A549 (cell line): ENCODE data around the gene BEAN1. TPM values are rescaled to one million over a fixed set of nuclear protein-coding genes. Genes with fewer than 3 reads are reported as not detected.

Experiments
- ATAC-seq, 2 experiments: fragments of 200-7000 bp in 1 of 2; fragments of >200 bp in 1 of 2; cut with Nextera tagmentation in 1 of 2; cut with Tn5 transposase in 1 of 2; 3 replicates each; pipeline versions ENCODE4 v1.8.0 to v1.9.1; 2018 to 2020; ENCODE audit warnings: mild to moderate bottlenecking in 1 of 2, moderate library complexity in 1 of 2
- CTCF ChIA-PET: fragments of 300-600 bp; sonication (Branson Sonifier 250); formaldehyde crosslinking; extraction: SDS; loops from one replicate; lab custom pipeline; 2021; ENCODE audit warnings: antibody characterized with exemption, inconsistent platforms; lab: Yijun Ruan, JAX
- POLR2A ChIA-PET: fragments of 350-600 bp; formaldehyde crosslinking; extraction: SDS; loops from one replicate; lab custom pipeline; 2021; ENCODE audit warnings: antibody characterized with exemption, inconsistent platforms; lab: Yijun Ruan, JAX
- DNase-seq, 2 experiments: peaks; one replicate each; pipeline versions ENCODE4 v3.0.0 to v3.0.0-alpha.2; 2011 to 2016; ENCODE audit warnings: low read depth in 1 of 2, low spot score in 1 of 2
- FAIRE-seq: peaks from 2 replicates; lab custom pipeline; 2011; peaks lifted over from hg19 to GRCh38; lab: Jason Lieb, UNC
- H3K27ac ChIP-seq, 2 experiments: fragments of >200 bp; sonication (Bioruptor Twin); formaldehyde crosslinking; 3 replicates each; pipeline ENCODE4 v1.5.1; 2016 to 2017
- H3K4me1 ChIP-seq: fragments of >200 bp; sonication (Bioruptor Twin); formaldehyde crosslinking; 3 replicates; pipeline ENCODE4 v1.6.1; 2016
- H3K4me2 ChIP-seq: fragments of >200 bp; sonication (Bioruptor Twin); formaldehyde crosslinking; 3 replicates; pipeline ENCODE4 v1.6.1; 2016
- H3K4me3 ChIP-seq: fragments of >200 bp; sonication (Bioruptor Twin); formaldehyde crosslinking; 3 replicates; pipeline ENCODE4 v1.5.1; 2016
- H3K9me3 ChIP-seq: fragments of >200 bp; sonication (Bioruptor Twin); formaldehyde crosslinking; 3 replicates; pipeline ENCODE4 v1.6.1; 2016
- CBX2 ChIP-seq: fragments of 200-600 bp; sonication (generic); IDR thresholded peaks from 2 replicates; pipeline ENCODE4 v1.6.1; 2016; ENCODE audit warnings: low read depth, mild to moderate bottlenecking, borderline replicate concordance
- CBX8 ChIP-seq: fragments of 200-600 bp; sonication (generic); IDR thresholded peaks from 2 replicates; pipeline ENCODE4 v1.6.1; 2016
- EP300 ChIP-seq, 2 experiments: fragments of >200 bp; sonication (Bioruptor Twin); formaldehyde crosslinking; IDR thresholded peaks; 2 replicates in 1 of 2; 3 replicates in 1 of 2; pipeline ENCODE4 v1.6.1; 2016 to 2017
- HEYL ChIP-seq: fragments of 250-450 bp; sonication (Bioruptor Pico); IDR thresholded peaks from 2 replicates; pipeline ENCODE4 v1.8.0; 2021; ENCODE audit warnings: mild to moderate bottlenecking, moderate library complexity
- HOXA7 ChIP-seq: fragments of 250-450 bp; sonication (Bioruptor Pico); IDR thresholded peaks from 2 replicates; pipeline ENCODE4 v1.5.0; 2020; ENCODE audit warnings: mild to moderate bottlenecking, moderate library complexity
- JUNB ChIP-seq: fragments of >200 bp; sonication (Bioruptor Twin); formaldehyde crosslinking; IDR thresholded peaks from 2 replicates; pipeline ENCODE4 v1.6.1; 2016
- MAX ChIP-seq: IDR thresholded peaks from 2 replicates; pipeline ENCODE4 v1.6.1; 2012
- MAZ ChIP-seq: fragments of 150-350 bp; IDR thresholded peaks from 2 replicates; pipeline ENCODE4 v1.6.1; 2014; ENCODE audit warnings: antibody characterized with exemption, low read depth, low read length, borderline replicate concordance
- MYC ChIP-seq: IDR thresholded peaks from 2 replicates; pipeline ENCODE4 v1.6.1; 2012; ENCODE audit warnings: mild to moderate bottlenecking, inconsistent platforms, low read length, improper control_type of control experiment, borderline replicate concordance
- NPAS2 ChIP-seq: fragments of 250-450 bp; sonication (Bioruptor Pico); IDR thresholded peaks from 2 replicates; pipeline ENCODE4 v1.8.0; 2022; ENCODE audit warnings: mild to moderate bottlenecking, moderate library complexity, borderline replicate concordance
- NR3C1 ChIP-seq: fragments of >200 bp; sonication (Bioruptor Twin); formaldehyde crosslinking; IDR thresholded peaks from 3 replicates; pipeline ENCODE4 v1.6.1; 2017
- PHF8 ChIP-seq: fragments of 200-600 bp; sonication (generic); IDR thresholded peaks from 2 replicates; pipeline ENCODE4 v1.6.1; 2016; ENCODE audit warnings: low read depth, mild to moderate bottlenecking, antibody characterized with exemption, moderate library complexity, borderline replicate concordance
- RARB ChIP-seq: fragments of 250-450 bp; sonication (Bioruptor Pico); IDR thresholded peaks from 2 replicates; pipeline ENCODE4 v1.8.0; 2021; ENCODE audit warnings: mild to moderate bottlenecking, moderate library complexity
- SREBF2 ChIP-seq: fragments of 450-650 bp; IDR thresholded peaks from 2 replicates; pipeline ENCODE4 v1.6.1; 2014; ENCODE audit warnings: mild to moderate bottlenecking, moderate library complexity
- ZFP36 ChIP-seq: fragments of 450-650 bp; IDR thresholded peaks from 2 replicates; pipeline ENCODE4 v1.6.1; 2014; ENCODE audit warnings: borderline replicate concordance; ENCODE audit not compliant: partially characterized antibody
- ZNF302 ChIP-seq: fragments of 250-450 bp; sonication (Bioruptor Pico); IDR thresholded peaks from 2 replicates; pipeline ENCODE4 v1.9.0; 2021; ENCODE audit warnings: inconsistent platforms, mild to moderate bottlenecking, moderate library complexity
- ZSCAN20 ChIP-seq: fragments of 250-450 bp; sonication (Bioruptor Pico); IDR thresholded peaks from 2 replicates; pipeline ENCODE4 v1.8.0; 2022; ENCODE audit warnings: mild to moderate bottlenecking, moderate library complexity
- WGBS: methylation state at CpG from one replicate; pipeline ENCODE4 v1.1.6; 2017; ENCODE audit errors: missing lambda C conversion rate; 5-methylcytosine and 5-hydroxymethylcytosine counted together
- polyA plus RNA-seq, 4 experiments: library from polyadenylated mRNA; depleted of rRNA in 3 of 4; stranded (reverse); fragments of >200 nt; fragmentation: RNase III in 1 of 4; extraction: RNeasy Plus Mini Kit Qiagen cat#74134 plus additional on column Dnase treatment in 1 of 4; gene quantifications; 2 replicates in 3 of 4; 3 replicates in 1 of 4; pipeline ENCODE4 v1.2.3, GENCODE V29; 2011 to 2017
- TF ChIP-seq, protein P1 (sequence below): fragments of 250-450 bp; sonication (Bioruptor Pico); IDR thresholded peaks from 2 replicates; pipeline ENCODE4 v1.5.0; 2020; ENCODE audit warnings: low read depth, mild to moderate bottlenecking, moderate library complexity
- TF ChIP-seq, protein P2 (sequence below): IDR thresholded peaks from 2 replicates; pipeline ENCODE4 v1.6.1; 2012; ENCODE audit warnings: low read depth, borderline replicate concordance

The BEAN1 gene
- polyA plus RNA-seq, 2 of the 4 experiments (the other 2 are of a cell fraction), result 0.98 to 1.7 TPM

GRCh38 chr16:66399031-66399430, 28.1 kb upstream of the BEAN1 start:
- TF ChIP-seq ZNF302 (CRISPR knock-in tag), result no peak
- no peak for TF ChIP-seq MAX
- ATAC-seq (no peak), FAIRE-seq (no peak)

DNA sequence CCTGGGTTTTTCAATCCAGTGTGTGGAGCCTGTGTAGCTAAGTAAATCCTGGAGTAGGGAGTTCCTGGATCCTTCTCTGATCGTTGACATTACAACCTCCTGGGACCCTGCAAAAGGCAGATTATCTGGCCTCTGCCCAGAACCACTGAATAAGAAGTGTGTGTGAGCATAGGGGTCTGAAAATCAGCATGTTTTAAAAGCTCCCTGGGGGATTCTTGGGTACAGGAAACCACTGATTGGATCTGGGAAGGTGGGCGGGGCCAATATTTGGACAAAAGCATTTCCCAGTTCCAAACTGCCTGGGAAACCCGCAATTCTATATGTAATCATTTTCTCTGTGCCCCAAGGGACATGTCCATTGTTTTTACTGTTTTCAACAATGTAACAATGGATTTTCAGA, 27.2 kb upstream of the BEAN1 start:
- Histone ChIP-seq H3K4me3 (no peak overlapping the region), H3K9me3 (no peaks in the 10 kb centered on the region), H3K4me2 (no peak overlapping the region), H3K27ac (no peak overlapping the region), H3K4me1 (no peaks in the 10 kb centered on the region)
- WGBS, result 51% methylated on average over 3 of the region's 3 CpGs
- ATAC-seq (no peak), DNase-seq (no peak), FAIRE-seq (no peak)
- ChIA-PET POLR2A (no interaction called here), CTCF (interaction anchor here (0.9 to 2.9 kb wide), 4 partner anchors 42 to 189 kb away, joined by 3 to 13 read pairs (median 6); no protein-coding TSS in a partner anchor)
- TF ChIP-seq EP300 (IDR thresholded peaks at IDR 0.05) (no peak), HOXA7 (no peak), NR3C1 (no peak)

More at GRCh38 chr16:66399031-66399430, 28.1 kb upstream of the BEAN1 start:
- 68% methylated on average over 3 of the region's 3 CpGs for WGBS
- DNase-seq, result no peak
- ChIA-PET CTCF (interaction anchor here (1.0 to 2.9 kb wide), 6 partner anchors 8 to 469 kb away, joined by 3 to 13 read pairs (median 5); no protein-coding TSS in a partner anchor), POLR2A (no interaction called here)
- Histone ChIP-seq H3K4me1 (no peaks in the 10 kb centered on the region), H3K4me2 (no peak overlapping the region), H3K9me3 (no peaks in the 10 kb centered on the region), H3K4me3 (no peak overlapping the region), H3K27ac (no peak overlapping the region)

DNA sequence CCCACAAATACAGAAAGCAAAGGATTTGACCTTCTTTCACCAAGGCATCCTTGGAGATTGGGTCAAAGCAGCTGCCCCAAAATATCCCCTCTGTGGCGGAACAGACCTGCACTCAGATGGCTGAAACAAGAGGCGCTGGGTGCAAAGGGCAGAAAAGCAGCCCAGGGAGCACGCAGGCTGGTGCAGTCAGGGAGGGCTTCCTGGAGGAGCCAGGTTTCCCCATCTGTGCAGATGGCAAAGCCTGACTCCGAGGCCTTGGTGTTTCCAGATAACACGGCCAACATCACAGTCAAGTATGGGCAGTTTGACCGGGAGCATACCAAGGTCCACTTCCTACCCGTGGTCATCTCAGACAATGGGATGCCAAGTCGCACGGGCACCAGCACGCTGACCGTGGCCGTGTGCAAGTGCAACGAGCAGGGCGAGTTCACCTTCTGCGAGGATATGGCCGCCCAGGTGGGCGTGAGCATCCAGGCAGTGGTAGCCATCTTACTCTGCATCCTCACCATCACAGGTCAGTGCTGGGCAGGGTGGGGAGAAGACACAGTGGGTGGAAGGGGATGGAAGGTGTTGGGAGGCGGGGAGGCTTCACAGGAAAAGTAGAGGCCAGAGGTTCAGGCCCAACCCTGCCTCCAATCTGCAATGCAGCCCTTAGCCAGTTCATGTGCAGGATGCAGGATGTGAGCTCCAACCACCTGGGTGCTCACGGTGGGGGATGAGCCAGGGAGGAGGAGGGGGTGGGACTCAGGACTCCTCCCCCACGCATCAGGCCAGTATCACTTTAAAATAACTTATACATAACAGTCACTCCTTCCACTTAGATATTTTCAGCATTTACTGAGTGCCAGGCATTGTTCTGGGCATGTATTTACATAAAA, 26.4 kb upstream of the BEAN1 start:
- no peak overlapping the region for H3K27ac ChIP-seq
- no peaks in the 10 kb centered on the region for H3K9me3 ChIP-seq
- POLR2A ChIA-PET, result no interaction called here
- FAIRE-seq (no peak), DNase-seq (no peak), ATAC-seq (no peak; a peak in 1 of 6 replicates)
- CTCF ChIA-PET, result interaction anchor here (0.5 to 2.9 kb wide), 6 partner anchors 43 to 467 kb away, joined by 3 to 13 read pairs (median 5); no protein-coding TSS in a partner anchor
- H3K4me3 ChIP-seq, result no peak overlapping the region
- 82% methylated on average over 17 of the region's 20 CpGs for WGBS
- TF ChIP-seq, protein P1, sequence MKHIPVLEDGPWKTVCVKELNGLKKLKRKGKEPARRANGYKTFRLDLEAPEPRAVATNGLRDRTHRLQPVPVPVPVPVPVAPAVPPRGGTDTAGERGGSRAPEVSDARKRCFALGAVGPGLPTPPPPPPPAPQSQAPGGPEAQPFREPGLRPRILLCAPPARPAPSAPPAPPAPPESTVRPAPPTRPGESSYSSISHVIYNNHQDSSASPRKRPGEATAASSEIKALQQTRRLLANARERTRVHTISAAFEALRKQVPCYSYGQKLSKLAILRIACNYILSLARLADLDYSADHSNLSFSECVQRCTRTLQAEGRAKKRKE (CRISPR knock-in tag), result no peak
- TF ChIP-seq CBX2, result no peak
- no peaks in the 10 kb centered on the region for H3K4me1 ChIP-seq
- no peak overlapping the region for H3K4me2 ChIP-seq

DNA sequence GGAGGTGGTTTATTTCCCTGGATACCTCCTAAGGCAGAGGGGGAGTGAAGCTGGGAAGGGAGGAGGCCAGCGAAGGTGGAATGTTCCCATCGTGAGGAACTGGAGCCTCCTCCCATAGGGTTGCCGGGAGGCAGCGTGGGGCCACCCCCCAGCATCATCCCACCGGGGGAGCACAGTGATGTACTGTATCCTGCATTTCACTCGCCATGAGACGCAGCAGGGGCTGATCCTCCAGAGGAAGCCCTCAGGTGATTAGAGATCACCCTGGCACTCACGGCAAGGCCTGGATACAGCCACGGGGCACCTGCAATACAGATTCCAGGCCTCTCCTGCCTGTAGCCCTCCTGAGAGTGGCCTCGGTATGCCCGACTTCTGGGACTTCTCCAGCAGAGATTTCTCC, 25.5 kb upstream of the BEAN1 start:
- no peaks in the 10 kb centered on the region for H3K9me3 ChIP-seq
- ChIA-PET POLR2A (no interaction called here), CTCF (interaction anchor here (0.6 kb wide), 1 partner anchor 466 kb away, joined by 3 read pairs; no protein-coding TSS in a partner anchor)
- no peak for ATAC-seq
- H3K27ac ChIP-seq, result no peak overlapping the region
- H3K4me3 ChIP-seq, result no peak overlapping the region
- TF ChIP-seq MAX, result no peak
- TF ChIP-seq MYC, result no peak
- TF ChIP-seq PHF8, result no peak
- TF ChIP-seq SREBF2, result no peak
- TF ChIP-seq HEYL (CRISPR knock-in tag), result no peak
- no peak for TF ChIP-seq JUNB
- TF ChIP-seq NPAS2 (CRISPR knock-in tag), result no peak
- TF ChIP-seq CBX8, result no peak
- TF ChIP-seq ZFP36, result no peak
- no peak for TF ChIP-seq MAZ
- no peak for TF ChIP-seq RARB (CRISPR knock-in tag)
- TF ChIP-seq, protein P2, sequence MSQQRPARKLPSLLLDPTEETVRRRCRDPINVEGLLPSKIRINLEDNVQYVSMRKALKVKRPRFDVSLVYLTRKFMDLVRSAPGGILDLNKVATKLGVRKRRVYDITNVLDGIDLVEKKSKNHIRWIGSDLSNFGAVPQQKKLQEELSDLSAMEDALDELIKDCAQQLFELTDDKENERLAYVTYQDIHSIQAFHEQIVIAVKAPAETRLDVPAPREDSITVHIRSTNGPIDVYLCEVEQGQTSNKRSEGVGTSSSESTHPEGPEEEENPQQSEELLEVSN, result no peak
- no peak for TF ChIP-seq ZSCAN20
- H3K4me1 ChIP-seq, result no peaks in the 10 kb centered on the region
- FAIRE-seq, result no peak
- WGBS, result 67% methylated on average over 11 of the region's 11 CpGs
- no peak for DNase-seq
- H3K4me2 ChIP-seq, result no peak overlapping the region
